Kidney (tissue), 14 donors: ENCODE data around the gene TFAP2C. TPM values are rescaled to one million over a fixed set of nuclear protein-coding genes. Genes with fewer than 3 reads are reported as not detected.
A peak's percentile ranks its signal among the peaks of the same experiment; 100 is the strongest.

Experiments used
- DNase-seq, 5 donors: peaks; one replicate each; pipeline ENCODE4 v3.0.0-alpha.2; 2013 to 2020
- FAIRE-seq: peaks from 2 replicates; lab custom pipeline; 2012; peaks lifted over from hg19 to GRCh38; lab: Jason Lieb, UNC
- H3K27ac ChIP-seq, 2 donors: one replicate each; pipeline ENCODE4 v1.7.0; 2013; ENCODE audit warnings: low read depth in 2 of 2, low read length in 2 of 2, inconsistent platforms in 1 of 2
- H3K27me3 ChIP-seq: one replicate; pipeline ENCODE4 v1.7.1; 2013; ENCODE audit warnings: low read length, inconsistent platforms; ENCODE audit not compliant: control insufficient read depth, insufficient read depth
- H3K36me3 ChIP-seq, 3 donors: one replicate each; pipeline versions ENCODE4 v1.7.0 to v1.7.1; 2013; ENCODE audit warnings: low read length in 3 of 3, control low read depth in 1 of 3, inconsistent platforms in 1 of 3; ENCODE audit not compliant: insufficient read depth in 3 of 3, control insufficient read depth in 2 of 3
- H3K4me1 ChIP-seq, 3 donors: one replicate each; pipeline versions ENCODE4 v1.7.0 to v1.7.1; 2013; ENCODE audit warnings: low read length in 3 of 3, inconsistent platforms in 1 of 3, low read depth in 1 of 3; ENCODE audit not compliant: control insufficient read depth in 2 of 3, insufficient read depth in 2 of 3
- H3K4me3 ChIP-seq, 3 donors: one replicate each; pipeline versions ENCODE4 v1.7.0 to v1.8.1; 2013; ENCODE audit warnings: low read length in 3 of 3, control low read depth in 1 of 3, inconsistent platforms in 1 of 3
- H3K9ac ChIP-seq, 3 donors: one replicate each; pipeline versions ENCODE4 v1.7.0 to v1.7.1; 2013; ENCODE audit warnings: low read length in 3 of 3, control low read depth in 1 of 3, inconsistent platforms in 1 of 3
- H3K9me3 ChIP-seq, 3 donors: one replicate each; pipeline versions ENCODE4 v1.7.0 to v1.7.1; 2013; ENCODE audit warnings: low read length in 3 of 3, control low read depth in 1 of 3, inconsistent platforms in 1 of 3; ENCODE audit not compliant: control insufficient read depth in 2 of 3, insufficient read depth in 1 of 3
- intact Hi-C: fragments of 100-400 bp; cut with DNase I; formaldehyde crosslinking; loops from one replicate; pipeline ENCODE4 v1.11.1; 2022
- polyA plus RNA-seq: library from polyadenylated mRNA; stranded (reverse); fragments of 350-450 nt; fragmentation: Illumina TruSeq; extraction: RNeasy Lipid Tissue Mini Kit (QIAGEN cat#74804); gene quantifications from one replicate; pipeline ENCODE4 v1.2.3, GENCODE V29; 2014; ENCODE audit warnings: low read depth, low replicate concordance; ENCODE audit not compliant: insufficient read depth
- total RNA-seq: library from RNA; stranded (reverse); fragmentation: NEBNext Ultra II Directional; extraction: Animal tissue kit (Norgen Biotek cat#: 25700); gene quantifications from one replicate; pipeline ENCODE4 v1.2.1, GENCODE V29; 2021
- TF ChIP-seq, protein P1 (sequence below): IDR thresholded peaks from 3 replicates; pipeline ENCODE4 v1.5.1; 2012; ENCODE audit warnings: mild to moderate bottlenecking, moderate library complexity, borderline replicate concordance; ENCODE audit not compliant: insufficient read depth; ENCODE audit errors: extremely low read depth
- donor health status: control.
- donor health status: control.
- donor health status: control.
- donor health status: control.
- donor health status: control.
- donor health status: DM: yes; HTN: yes; CAD: no.
- donor health status: Normal renal cell carcinoma (clear cell type).

TFAP2C gene
- total and polyA plus RNA-seq, 2 donors from 2014 or later = 0.65 to 1.4 TPM

DNA sequence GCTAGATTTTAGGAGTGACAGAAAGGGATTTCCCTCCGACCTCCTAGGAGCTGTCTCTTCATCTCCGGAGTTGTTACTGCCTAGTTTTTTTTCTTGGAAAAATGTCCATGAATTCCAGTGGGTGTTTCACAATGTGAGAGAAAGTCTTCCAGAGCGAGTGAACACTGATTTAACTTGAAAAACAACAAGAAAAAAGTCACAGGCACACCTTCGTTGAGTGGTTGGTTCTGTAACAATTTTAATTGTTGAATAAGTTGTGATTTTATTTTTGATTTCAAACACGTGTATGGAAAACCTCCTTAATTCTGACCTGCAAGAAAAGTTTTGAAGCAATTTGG is 2.9 kb downstream of the TFAP2C start:
- intact Hi-C loops = no loop called here
- Histone ChIP-seq H3K4me1 (peaks cover 0 to 13% (median 0%) of the 10 kb centered on the region in 3 donors), H3K9ac (no peak overlapping the region)

GRCh38 chr20:56634307-56634706 is 5.2 kb downstream of the TFAP2C start:
- H3K27me3 ChIP-seq = peaks cover 39% of the 10 kb centered on the region
- DNase-seq = no peak
- FAIRE-seq = no peak
- intact Hi-C loops = no loop called here
- no peak overlapping the region for H3K9ac ChIP-seq
- no peaks in the 10 kb centered on the region for H3K9me3 ChIP-seq
- no peaks in the 10 kb centered on the region for H3K36me3 ChIP-seq
- no peak overlapping the region for H3K4me3 ChIP-seq
- TF ChIP-seq, protein P1, sequence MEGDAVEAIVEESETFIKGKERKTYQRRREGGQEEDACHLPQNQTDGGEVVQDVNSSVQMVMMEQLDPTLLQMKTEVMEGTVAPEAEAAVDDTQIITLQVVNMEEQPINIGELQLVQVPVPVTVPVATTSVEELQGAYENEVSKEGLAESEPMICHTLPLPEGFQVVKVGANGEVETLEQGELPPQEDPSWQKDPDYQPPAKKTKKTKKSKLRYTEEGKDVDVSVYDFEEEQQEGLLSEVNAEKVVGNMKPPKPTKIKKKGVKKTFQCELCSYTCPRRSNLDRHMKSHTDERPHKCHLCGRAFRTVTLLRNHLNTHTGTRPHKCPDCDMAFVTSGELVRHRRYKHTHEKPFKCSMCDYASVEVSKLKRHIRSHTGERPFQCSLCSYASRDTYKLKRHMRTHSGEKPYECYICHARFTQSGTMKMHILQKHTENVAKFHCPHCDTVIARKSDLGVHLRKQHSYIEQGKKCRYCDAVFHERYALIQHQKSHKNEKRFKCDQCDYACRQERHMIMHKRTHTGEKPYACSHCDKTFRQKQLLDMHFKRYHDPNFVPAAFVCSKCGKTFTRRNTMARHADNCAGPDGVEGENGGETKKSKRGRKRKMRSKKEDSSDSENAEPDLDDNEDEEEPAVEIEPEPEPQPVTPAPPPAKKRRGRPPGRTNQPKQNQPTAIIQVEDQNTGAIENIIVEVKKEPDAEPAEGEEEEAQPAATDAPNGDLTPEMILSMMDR = no peak
- H3K4me1 ChIP-seq = peaks cover 0 to 7% (median 0%) of the 10 kb centered on the region in 3 donors
- H3K27ac ChIP-seq = no peak overlapping the region

More for the DNA sequence above, 2.9 kb downstream of the TFAP2C start:
- H3K9me3 ChIP-seq = no peaks in the 10 kb centered on the region
- H3K4me3 ChIP-seq = no peak overlapping the region
- TF ChIP-seq, protein P1 = no peak
- H3K27ac ChIP-seq = no peak overlapping the region
- peaks cover 55% of the 10 kb centered on the region for H3K27me3 ChIP-seq
- FAIRE-seq (no peak), DNase-seq (peak in 1 of 5 donors; percentile 8)
- H3K36me3 ChIP-seq = no peaks in the 10 kb centered on the region

DNA sequence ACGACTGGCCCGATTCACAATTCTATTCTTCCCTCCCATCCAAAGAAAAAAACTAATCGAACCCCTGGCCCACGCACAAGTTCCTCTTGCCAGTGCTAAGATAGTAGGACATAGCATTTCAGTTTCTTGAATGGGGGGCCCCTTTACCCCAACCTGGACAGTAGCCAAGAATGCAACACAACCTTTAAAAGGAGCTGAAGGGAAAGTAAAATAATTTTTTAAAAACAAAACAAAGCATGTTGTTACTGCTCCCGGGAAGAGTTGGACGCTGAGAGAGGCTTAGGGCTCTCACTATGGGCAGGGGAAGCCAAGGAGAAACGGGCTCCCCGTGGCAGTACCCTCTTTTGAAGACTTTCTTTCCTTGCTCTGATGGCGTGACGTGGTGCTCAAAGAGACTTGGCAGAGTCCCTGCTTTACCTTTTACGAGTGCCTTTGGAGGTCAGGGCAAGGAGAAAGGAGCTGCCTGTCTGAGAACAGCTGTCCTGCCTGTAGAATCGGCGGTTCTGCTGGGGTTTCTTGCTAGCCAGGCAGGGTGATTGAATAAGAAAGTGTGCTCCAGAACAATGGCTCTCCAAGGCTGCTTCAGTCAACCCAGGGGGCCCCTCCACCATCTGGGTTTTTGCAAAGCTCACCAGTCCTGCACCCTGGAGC is 5.8 kb downstream of the TFAP2C start:
- Histone ChIP-seq H3K36me3 (no peaks in the 10 kb centered on the region), H3K4me1 (peaks cover 0 to 1% (median 0%) of the 10 kb centered on the region in 3 donors), H3K9ac (no peak overlapping the region), H3K27me3 (peaks cover 35% of the 10 kb centered on the region), H3K9me3 (no peaks in the 10 kb centered on the region), H3K4me3 (no peak overlapping the region), H3K27ac (no peak overlapping the region)
- DNase-seq (peak in 2 of 5 donors; percentile 10 to 18), FAIRE-seq (no peak)
- TF ChIP-seq, protein P1 = no peak
- intact Hi-C loops = no loop called here
